Panc1 (cell line): ENCODE measurements around the gene OR9Q1.

Experiments used
- CTCF ChIP-seq: fragments of 450-650 bp; IDR thresholded peaks from 2 replicates; pipeline ENCODE4 v1.5.1; 2017; ENCODE audit warnings: mild to moderate bottlenecking
- POLR2AphosphoS5 ChIP-seq: IDR thresholded peaks from 2 replicates; pipeline ENCODE4 v1.6.1; 2012; ENCODE audit warnings: mild to moderate bottlenecking, low read depth, low read length, moderate library complexity

- no peak for TF ChIP-seq CTCF
- TF ChIP-seq POLR2AphosphoS5 = no peak
These were observed 140.7 kb downstream of the OR9Q1 start for GRCh38 chr11:58164389-58164788.
